Measurements from ENCODE around the gene MRPL48. TPM values are rescaled to one million over a fixed set of nuclear protein-coding genes. Genes with fewer than 3 reads are reported as not detected.

Gene MRPL48
- total RNA-seq, 2 donors from 2014 or later: 9.2 to 17.9 TPM

Other genes with a start within 250 kb of the MRPL48 start
- gene FAM168A, start 189.8 kb upstream of the MRPL48 start, total RNA-seq: 10 to 100 TPM in 1 of 2 donors, 1 to 10 TPM in 1; 8.9 to 14.0 TPM
- 10 to 100 TPM; 22.4 to 42.5 TPM for gene PLEKHB1, start 141.3 kb upstream of the MRPL48 start, total RNA-seq
- gene RAB6A, start 26.8 kb upstream of the MRPL48 start, total RNA-seq: 10 to 100 TPM; 54.5 to 92.0 TPM
- gene COA4, start 89.0 kb downstream of the MRPL48 start, total RNA-seq: 10 to 100 TPM; 34.5 to 68.2 TPM
- 10 to 100 TPM; 11.2 to 12.2 TPM for gene PAAF1, start 89.1 kb downstream of the MRPL48 start, total RNA-seq
- under 1 TPM in 1 of 2 donors, not detected in 1; 0.78 TPM for gene DNAJB13, start 163.2 kb downstream of the MRPL48 start, total RNA-seq
- gene UCP2, start 195.0 kb downstream of the MRPL48 start, total RNA-seq: 10 to 100 TPM; 10.9 to 17.1 TPM
- 1 to 10 TPM; 1.6 to 2.3 TPM for gene UCP3, start 221.2 kb downstream of the MRPL48 start, total RNA-seq

Data from body of pancreas (tissue), 2 donors.